ENCODE measurements around the gene PRSS36.
A peak's percentile ranks its signal among the peaks of the same experiment; 100 is the strongest.

Gene PRSS36

DNA sequence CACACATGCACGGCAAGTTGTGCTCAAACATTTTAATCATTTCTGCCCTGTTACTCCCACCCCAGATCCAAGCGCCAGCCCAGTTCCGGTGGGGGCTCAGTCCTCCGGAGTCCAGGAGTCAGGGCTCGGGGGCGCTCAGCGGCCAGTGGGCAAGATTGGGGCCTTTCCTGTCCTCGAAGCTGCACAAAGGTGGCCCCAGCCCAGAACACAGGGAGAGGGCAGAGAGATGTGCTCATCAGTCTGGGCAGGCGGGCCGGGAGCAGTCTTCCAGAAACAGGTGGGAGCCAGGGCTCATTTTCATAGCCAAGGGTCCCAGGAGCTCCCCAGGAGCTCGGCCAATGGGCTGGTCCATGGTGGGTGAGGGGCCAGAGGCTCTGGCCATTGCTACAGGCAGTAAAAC lies 18.4 kb downstream of the PRSS36 start:
- Histone ChIP-seq H3K27ac (ENCODE audit: low read depth, low read length) (peak overlapping the region; percentile 30), H3K4me3 (ENCODE audit: low read depth, low read length) (no peak overlapping the region), H3K27me3 (ENCODE audit: control insufficient read depth, insufficient read depth, low read length) (no peaks in the 10 kb centered on the region), H3K9me3 (ENCODE audit: control insufficient read depth, insufficient read depth, low read depth, low read length) (no peaks in the 10 kb centered on the region), H3K9ac (ENCODE audit: low read length) (no peak overlapping the region), H3K36me3 (ENCODE audit: control insufficient read depth, insufficient read depth, low read length) (peaks cover 56% of the 10 kb centered on the region), H3K4me1 (ENCODE audit: control insufficient read depth, insufficient read depth, low read length) (peaks cover 37% of the 10 kb centered on the region)

- H3K4me3 ChIP-seq (ENCODE audit: low read depth, low read length): no peak overlapping the region
- peaks cover 56% of the 10 kb centered on the region for H3K36me3 ChIP-seq (ENCODE audit: control insufficient read depth, insufficient read depth, low read length)
- peak overlapping the region; percentile 30 for H3K27ac ChIP-seq (ENCODE audit: low read depth, low read length)
- H3K4me1 ChIP-seq (ENCODE audit: control insufficient read depth, insufficient read depth, low read length): peaks cover 34% of the 10 kb centered on the region
- no peaks in the 10 kb centered on the region for H3K27me3 ChIP-seq (ENCODE audit: control insufficient read depth, insufficient read depth, low read length)
- no peaks in the 10 kb centered on the region for H3K9me3 ChIP-seq (ENCODE audit: control insufficient read depth, insufficient read depth, low read depth, low read length)
- H3K9ac ChIP-seq (ENCODE audit: low read length): no peak overlapping the region
These were observed 19.0 kb downstream of the PRSS36 start for GRCh38 chr16:31130899-31131298.

- peaks cover 56% of the 10 kb centered on the region for H3K36me3 ChIP-seq (ENCODE audit: control insufficient read depth, insufficient read depth, low read length)
- H3K9me3 ChIP-seq (ENCODE audit: control insufficient read depth, insufficient read depth, low read depth, low read length): no peaks in the 10 kb centered on the region
- H3K27me3 ChIP-seq (ENCODE audit: control insufficient read depth, insufficient read depth, low read length): no peaks in the 10 kb centered on the region
- H3K27ac ChIP-seq (ENCODE audit: low read depth, low read length): 0 out of 2 replicates have a peak overlapping the region, but pooled peaks have one; percentile 5
- H3K4me3 ChIP-seq (ENCODE audit: low read depth, low read length): no peak overlapping the region
- peaks cover 31% of the 10 kb centered on the region for H3K4me1 ChIP-seq (ENCODE audit: control insufficient read depth, insufficient read depth, low read length)
- no peak overlapping the region for H3K9ac ChIP-seq (ENCODE audit: low read length)
These were observed 19.5 kb downstream of the PRSS36 start for GRCh38 chr16:31130336-31130891.

DNA sequence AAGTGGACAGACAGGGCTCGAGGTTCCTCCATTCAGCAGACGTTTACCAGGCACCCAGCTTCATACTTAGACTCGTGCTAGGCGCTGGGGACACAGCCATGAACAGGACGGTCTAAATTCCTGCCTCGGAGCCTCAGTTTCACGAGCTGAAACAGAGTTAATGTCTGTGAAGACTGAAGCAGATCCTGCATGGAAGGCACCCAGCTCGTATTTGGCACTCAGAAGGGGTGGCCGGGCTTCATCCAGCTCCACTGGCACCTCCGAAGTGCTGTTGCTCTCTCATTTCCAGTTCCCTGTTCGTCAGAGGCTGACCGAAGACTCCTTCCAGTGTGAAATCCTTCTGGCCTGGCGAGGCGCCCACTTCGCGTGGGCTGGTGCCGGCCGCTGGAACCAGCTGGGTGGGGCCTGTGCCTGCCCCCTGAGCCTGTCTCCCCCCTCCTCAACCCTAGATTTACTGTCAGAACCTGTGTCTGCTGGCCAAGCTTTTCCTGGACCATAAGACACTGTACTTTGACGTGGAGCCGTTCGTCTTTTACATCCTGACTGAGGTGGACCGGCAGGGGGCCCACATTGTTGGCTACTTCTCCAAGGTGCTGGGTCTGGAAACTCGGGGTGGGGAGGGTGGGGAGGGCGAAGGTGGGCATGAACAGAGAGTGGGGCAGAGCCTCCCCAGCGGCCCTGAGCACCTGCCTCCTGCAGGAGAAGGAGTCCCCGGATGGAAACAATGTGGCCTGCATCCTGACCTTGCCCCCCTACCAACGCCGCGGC lies 20.1 kb downstream of the PRSS36 start:
- peaks cover 56% of the 10 kb centered on the region for H3K36me3 ChIP-seq (ENCODE audit: control insufficient read depth, insufficient read depth, low read length)
- no peaks in the 10 kb centered on the region for H3K27me3 ChIP-seq (ENCODE audit: control insufficient read depth, insufficient read depth, low read length)
- H3K27ac ChIP-seq (ENCODE audit: low read depth, low read length): no peak overlapping the region
- H3K9ac ChIP-seq (ENCODE audit: low read length): no peak overlapping the region
- H3K4me3 ChIP-seq (ENCODE audit: low read depth, low read length): no peak overlapping the region
- H3K4me1 ChIP-seq (ENCODE audit: control insufficient read depth, insufficient read depth, low read length): peaks cover 30% of the 10 kb centered on the region
- no peaks in the 10 kb centered on the region for H3K9me3 ChIP-seq (ENCODE audit: control insufficient read depth, insufficient read depth, low read depth, low read length)

DNA sequence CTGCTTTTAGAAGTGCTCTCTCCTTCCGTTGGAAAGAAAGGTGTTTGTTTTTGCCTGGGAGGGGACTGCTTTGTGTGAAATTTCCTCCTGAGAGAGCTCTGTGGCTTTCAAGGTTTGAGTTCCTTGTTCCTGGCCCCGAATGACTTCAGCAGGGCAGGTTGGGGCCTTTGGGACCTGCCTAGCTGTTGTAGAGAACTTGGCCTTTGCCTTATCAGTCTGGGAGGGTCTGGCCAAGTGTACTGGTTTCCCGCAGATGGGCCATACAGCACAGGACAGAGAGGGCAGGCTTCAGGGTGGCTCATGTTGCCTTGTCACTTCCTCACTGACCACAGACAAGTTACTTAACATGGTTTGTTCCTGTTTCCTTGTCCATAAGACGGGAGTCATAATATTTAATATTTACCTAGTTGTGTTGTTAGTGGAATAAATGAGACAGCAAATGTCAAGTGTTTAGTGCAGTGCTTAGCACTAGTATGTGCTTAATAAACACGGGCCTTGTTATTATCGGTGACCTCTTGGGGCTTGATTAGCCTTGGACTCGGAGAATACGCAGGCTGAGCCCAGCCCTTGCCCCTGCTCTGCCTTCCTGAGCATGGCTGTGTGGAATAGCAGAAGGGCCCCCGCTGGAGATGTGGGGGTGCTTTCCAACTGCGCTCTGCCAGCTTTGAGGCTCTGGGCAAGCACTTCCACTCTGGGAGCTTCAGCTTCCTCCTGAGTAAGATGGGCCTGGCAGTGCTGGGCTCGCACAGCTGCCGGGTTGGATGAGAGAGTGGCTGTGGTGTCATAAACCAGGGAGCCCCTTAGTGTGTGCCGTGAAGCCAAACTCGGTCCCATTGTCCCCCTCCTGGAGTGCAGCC lies 20.9 kb downstream of the PRSS36 start:
- H3K27ac ChIP-seq (ENCODE audit: low read depth, low read length): no peak overlapping the region
- no peak overlapping the region for H3K4me3 ChIP-seq (ENCODE audit: low read depth, low read length)
- no peaks in the 10 kb centered on the region for H3K27me3 ChIP-seq (ENCODE audit: control insufficient read depth, insufficient read depth, low read length)
- H3K36me3 ChIP-seq (ENCODE audit: control insufficient read depth, insufficient read depth, low read length): peaks cover 61% of the 10 kb centered on the region
- H3K9ac ChIP-seq (ENCODE audit: low read length): no peak overlapping the region
- H3K4me1 ChIP-seq (ENCODE audit: control insufficient read depth, insufficient read depth, low read length): peaks cover 22% of the 10 kb centered on the region
- no peaks in the 10 kb centered on the region for H3K9me3 ChIP-seq (ENCODE audit: control insufficient read depth, insufficient read depth, low read depth, low read length)

DNA sequence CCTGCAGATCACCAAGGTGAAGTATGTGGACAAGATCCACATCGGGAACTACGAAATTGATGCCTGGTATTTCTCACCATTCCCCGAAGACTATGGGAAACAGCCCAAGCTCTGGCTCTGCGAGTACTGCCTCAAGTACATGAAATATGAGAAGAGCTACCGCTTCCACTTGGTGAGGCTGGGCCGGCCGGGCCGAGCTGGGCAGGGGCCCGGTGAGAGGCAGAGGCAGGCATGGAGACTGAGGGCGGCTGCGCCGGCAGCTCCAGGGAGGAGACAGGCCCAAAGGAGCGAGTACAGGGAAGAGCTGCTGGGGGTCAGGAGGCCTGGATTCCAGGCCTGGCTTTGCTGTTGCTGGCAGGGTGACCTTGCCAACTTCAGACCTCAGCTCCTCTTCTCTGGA lies 22.7 kb downstream of the PRSS36 start:
- Histone ChIP-seq H3K4me3 (ENCODE audit: low read depth, low read length) (no peak overlapping the region), H3K27me3 (ENCODE audit: control insufficient read depth, insufficient read depth, low read length) (no peaks in the 10 kb centered on the region), H3K36me3 (ENCODE audit: control insufficient read depth, insufficient read depth, low read length) (peaks cover 64% of the 10 kb centered on the region), H3K9me3 (ENCODE audit: control insufficient read depth, insufficient read depth, low read depth, low read length) (no peaks in the 10 kb centered on the region), H3K4me1 (ENCODE audit: control insufficient read depth, insufficient read depth, low read length) (peaks cover 14% of the 10 kb centered on the region; the same call in 1 of the 2 replicates), H3K9ac (ENCODE audit: low read length) (peak overlapping the region; percentile 0), H3K27ac (ENCODE audit: low read depth, low read length) (no peak overlapping the region)

GRCh38 chr16:31125844-31126243 lies 24.0 kb downstream of the PRSS36 start:
- no peaks in the 10 kb centered on the region for H3K27me3 ChIP-seq (ENCODE audit: control insufficient read depth, insufficient read depth, low read length)
- peaks cover 64% of the 10 kb centered on the region for H3K36me3 ChIP-seq (ENCODE audit: control insufficient read depth, insufficient read depth, low read length)
- no peak overlapping the region for H3K4me3 ChIP-seq (ENCODE audit: low read depth, low read length)
- no peaks in the 10 kb centered on the region for H3K9me3 ChIP-seq (ENCODE audit: control insufficient read depth, insufficient read depth, low read depth, low read length)
- no peak overlapping the region for H3K27ac ChIP-seq (ENCODE audit: low read depth, low read length)
- no peak overlapping the region for H3K9ac ChIP-seq (ENCODE audit: low read length)
- peaks cover 5% of the 10 kb centered on the region; the same call in 1 of the 2 replicates for H3K4me1 ChIP-seq (ENCODE audit: control insufficient read depth, insufficient read depth, low read length)

- Histone ChIP-seq H3K9ac (ENCODE audit: low read length) (no peak overlapping the region), H3K27me3 (ENCODE audit: control insufficient read depth, insufficient read depth, low read length) (no peaks in the 10 kb centered on the region), H3K4me1 (ENCODE audit: control insufficient read depth, insufficient read depth, low read length) (peaks cover 3% of the 10 kb centered on the region; the same call in 1 of the 2 replicates), H3K4me3 (ENCODE audit: low read depth, low read length) (no peak overlapping the region), H3K36me3 (ENCODE audit: control insufficient read depth, insufficient read depth, low read length) (peaks cover 49% of the 10 kb centered on the region), H3K9me3 (ENCODE audit: control insufficient read depth, insufficient read depth, low read depth, low read length) (no peaks in the 10 kb centered on the region), H3K27ac (ENCODE audit: low read depth, low read length) (no peak overlapping the region)
These were observed 29.7 kb downstream of the PRSS36 start for GRCh38 chr16:31120129-31120528.

DNA sequence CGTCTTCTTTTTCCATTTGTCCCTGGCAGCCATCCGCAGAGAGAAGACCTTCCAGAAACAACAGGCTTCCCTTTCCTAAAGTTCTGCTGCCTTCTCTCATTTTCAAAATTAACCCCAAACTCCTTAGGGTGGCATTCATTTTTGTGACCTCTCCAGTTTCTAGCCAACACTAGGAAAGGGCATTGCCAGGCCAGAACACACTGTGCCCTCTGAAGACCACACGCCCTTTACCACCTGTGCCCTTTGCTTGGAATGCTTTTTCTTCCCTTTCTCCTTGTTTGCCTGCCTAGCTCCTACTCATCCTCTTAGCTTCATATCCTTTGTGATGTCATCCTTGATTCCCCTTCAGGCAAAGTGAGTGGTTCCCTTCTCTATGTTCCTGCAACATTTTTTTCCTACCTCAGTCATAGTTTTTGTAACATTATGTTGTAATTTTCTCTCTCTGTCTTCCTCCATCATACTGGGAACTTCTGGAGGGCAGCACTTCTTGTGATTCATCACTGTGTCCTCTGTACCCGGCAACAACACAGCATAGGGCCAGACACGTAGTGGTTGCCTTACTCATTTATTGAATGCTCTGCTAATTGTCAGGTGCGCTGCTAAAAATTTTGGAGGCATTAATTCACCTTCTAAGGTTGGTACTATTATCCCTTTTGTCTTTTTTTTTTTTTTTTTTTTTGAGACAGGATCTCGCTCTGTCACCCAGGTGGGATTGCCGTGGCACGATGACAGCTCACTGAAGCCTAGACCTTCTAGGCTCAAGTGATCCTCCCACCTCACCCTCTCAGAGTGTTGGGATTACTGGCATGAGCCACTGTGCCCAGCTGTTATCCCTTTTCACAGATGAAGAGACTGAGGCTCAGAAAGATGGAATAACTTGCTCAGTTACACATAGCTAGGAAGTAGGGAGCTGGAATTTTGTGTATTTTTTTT lies 31.4 kb downstream of the PRSS36 start:
- Histone ChIP-seq H3K9me3 (ENCODE audit: control insufficient read depth, insufficient read depth, low read depth, low read length) (no peaks in the 10 kb centered on the region), H3K27ac (ENCODE audit: low read depth, low read length) (no peak overlapping the region), H3K9ac (ENCODE audit: low read length) (peak overlapping the region; percentile 80), H3K27me3 (ENCODE audit: control insufficient read depth, insufficient read depth, low read length) (no peaks in the 10 kb centered on the region), H3K36me3 (ENCODE audit: control insufficient read depth, insufficient read depth, low read length) (peaks cover 40% of the 10 kb centered on the region), H3K4me3 (ENCODE audit: low read depth, low read length) (peak overlapping the region; percentile 95), H3K4me1 (ENCODE audit: control insufficient read depth, insufficient read depth, low read length) (peaks cover 3% of the 10 kb centered on the region; the same call in 1 of the 2 replicates)

All from HUES6 (cell line).